Right ventricle myocardium inferior (tissue), 1 donor: Measurements from ENCODE around the gene ZNF417. TPM values are rescaled to one million over a fixed set of nuclear protein-coding genes. Genes with fewer than 3 reads are reported as not detected.
A peak's percentile ranks its signal among the peaks of the same experiment; 100 is the strongest.
"Not testable (repeated sequence)": the region's sequence is repeated elsewhere in the genome, so short reads cannot be mapped to it uniquely, and the experiment has no call there.

Source experiments
- ATAC-seq: fragments of 200-7000 bp; cut with Tn5 transposase; one replicate; pipeline ENCODE4 v1.9.1; 2020; ENCODE audit warnings: mild to moderate bottlenecking, moderate library complexity
- DNase-seq: peaks from one replicate; pipeline ENCODE4 v3.0.0; 2021; ENCODE audit errors: missing footprints
- intact Hi-C: fragments of 100-400 bp; cut with DNase I; formaldehyde crosslinking; loops from one replicate; pipeline ENCODE4 v1.11.0; 2022
- total RNA-seq: library from RNA; stranded (reverse); fragmentation: NEBNext Ultra II Directional; extraction: Animal tissue kit (Norgen Biotek cat#: 25700); gene quantifications from one replicate; pipeline ENCODE4 v1.2.1, GENCODE V29; 2021
- donor health status: DM: no; HTN: yes; CAD: no; lungs with severe emphysema.

ZNF417 gene
- total RNA-seq, 1 donor from 2014 or later: 9.5 TPM

GRCh38 chr19:57890706-57891105 is 25.7 kb downstream of the ZNF417 start:
- intact Hi-C loops: not testable (repeated sequence)

DNA sequence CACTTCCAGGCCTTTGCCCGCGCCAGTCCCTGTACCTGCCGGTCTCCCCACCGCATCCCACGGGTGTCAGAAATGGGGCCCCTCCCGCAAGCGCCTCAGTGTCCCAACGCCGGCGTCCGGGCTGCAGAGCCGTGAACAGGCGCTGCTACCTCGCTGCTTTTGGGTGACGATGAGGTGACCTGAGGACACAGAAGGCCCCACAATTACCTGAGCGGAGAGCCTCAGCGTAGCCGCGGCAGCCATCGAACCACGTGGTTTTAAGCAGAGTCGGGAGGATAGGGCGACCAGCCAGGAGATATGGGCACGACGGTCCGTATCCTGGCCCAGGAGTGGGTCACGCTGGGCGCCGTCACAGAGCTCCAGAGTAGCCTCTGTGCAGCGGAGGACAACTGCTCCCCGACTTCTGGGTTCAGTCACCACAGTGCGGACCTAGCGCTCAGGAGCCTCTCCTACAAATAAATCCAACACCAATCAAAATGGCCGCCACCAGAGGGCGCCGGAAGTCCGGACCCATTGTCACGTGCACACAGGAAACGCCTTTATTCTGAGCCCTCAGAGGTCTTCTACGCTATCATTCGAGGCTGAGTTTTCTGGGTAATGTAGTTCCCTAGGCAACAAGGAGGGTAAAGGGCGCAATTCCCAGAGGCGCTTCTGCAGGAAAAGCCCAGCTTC is 27.7 kb downstream of the ZNF417 start, which contains the start of gene ZNF814:
Gene ZNF814, minus strand, starts transcription at position 478 of the 672 bp plus-strand sequence. Its CDS starts 235 bp downstream, at position 243.
- DNase-seq: peak; percentile 90
- ATAC-seq: peak; percentile 90
- intact Hi-C loops: no loop called here

More at GRCh38 chr19:57890706-57891105, 25.7 kb downstream of the ZNF417 start:
- ATAC-seq, DNase-seq: not testable (repeated sequence)

GRCh38 chr19:57888107-57888559 is 28.3 kb downstream of the ZNF417 start:
- no peak for DNase-seq
- intact Hi-C loops: no loop called here
- ATAC-seq: no peak

DNA sequence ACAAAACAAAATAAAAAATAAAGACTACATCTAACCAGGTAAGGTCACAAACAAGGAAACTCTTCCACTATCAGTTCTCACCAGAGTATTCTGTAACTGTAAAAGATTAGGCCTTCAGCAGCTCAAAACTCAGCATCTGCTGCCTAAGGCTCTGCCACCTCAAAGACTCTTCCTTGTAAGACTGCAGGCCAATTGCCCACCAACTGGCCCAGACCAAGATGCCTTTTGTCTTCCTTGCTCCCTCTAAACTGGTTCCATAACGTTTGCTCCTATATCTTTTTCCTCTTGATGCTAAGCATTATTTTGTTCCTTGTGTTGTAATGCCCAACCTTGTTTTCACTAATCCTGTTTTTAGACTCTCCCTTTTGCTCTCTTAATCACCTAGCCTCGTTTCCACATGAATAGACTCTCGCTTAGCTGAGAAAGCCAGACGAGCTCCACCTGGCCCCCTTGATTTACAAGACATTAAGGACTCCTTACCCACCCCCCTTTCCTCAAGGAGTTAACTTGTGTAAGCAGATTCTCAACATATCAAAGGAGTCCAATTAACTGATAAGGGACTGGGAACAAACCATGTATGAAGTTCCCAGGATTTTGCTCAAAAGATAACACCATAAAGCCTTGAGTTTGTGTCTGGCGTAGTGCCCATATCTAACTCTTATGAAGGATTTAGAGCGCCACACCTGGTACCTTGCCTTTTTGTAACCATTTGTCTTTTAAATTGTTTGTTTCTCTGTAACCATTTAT is 29.0 kb downstream of the ZNF417 start:
- no peak for DNase-seq

GRCh38 chr19:57886046-57886445 is 30.3 kb downstream of the ZNF417 start:
- intact Hi-C loops: no loop called here
- ATAC-seq (no peak), DNase-seq (no peak)

More for the DNA sequence above, 29.0 kb downstream of the ZNF417 start:
- intact Hi-C loops: no loop called here
- no peak for ATAC-seq

DNA sequence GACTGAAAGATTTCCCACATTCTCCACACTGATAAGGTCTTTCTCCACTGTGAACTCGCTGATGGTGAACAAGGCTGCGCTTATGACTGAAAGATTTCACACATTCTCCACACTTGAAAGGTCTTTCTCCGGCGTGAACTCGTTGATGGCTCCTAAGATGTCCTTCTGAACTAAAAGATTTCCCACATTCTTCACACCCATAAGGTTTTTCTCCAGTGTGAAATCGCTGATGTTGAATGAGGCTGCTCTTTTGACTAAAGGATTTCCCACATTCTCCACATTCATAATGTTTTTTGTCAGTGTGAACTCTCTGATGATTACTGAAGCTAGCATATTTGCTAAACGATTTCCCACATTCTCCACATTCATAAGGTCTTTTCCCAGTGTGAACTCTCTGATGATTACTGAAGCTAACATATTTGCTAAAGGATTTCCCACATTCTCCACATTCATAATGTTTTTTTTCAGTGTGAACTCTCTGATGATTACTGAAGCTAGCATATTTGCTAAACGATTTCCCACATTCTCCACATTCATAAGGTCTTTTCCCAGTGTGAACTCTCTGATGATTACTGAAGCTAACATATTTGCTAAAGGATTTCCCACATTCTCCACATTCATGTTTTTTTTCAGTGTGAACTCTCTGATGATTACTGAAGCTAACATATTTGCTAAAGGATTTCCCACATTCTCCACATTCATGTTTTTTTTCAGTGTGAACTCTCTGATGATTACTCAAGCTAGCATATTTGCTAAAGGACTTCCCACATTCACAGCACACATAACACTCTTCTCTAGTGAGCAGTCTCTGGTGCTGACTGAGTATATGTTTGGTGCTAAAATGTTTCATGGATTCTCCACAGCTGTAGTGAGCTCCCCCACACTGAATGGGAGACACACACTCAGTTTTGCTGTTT is 42.3 kb downstream of the ZNF417 start:
- ATAC-seq, intact Hi-C loops, DNase-seq: not testable (repeated sequence)

DNA sequence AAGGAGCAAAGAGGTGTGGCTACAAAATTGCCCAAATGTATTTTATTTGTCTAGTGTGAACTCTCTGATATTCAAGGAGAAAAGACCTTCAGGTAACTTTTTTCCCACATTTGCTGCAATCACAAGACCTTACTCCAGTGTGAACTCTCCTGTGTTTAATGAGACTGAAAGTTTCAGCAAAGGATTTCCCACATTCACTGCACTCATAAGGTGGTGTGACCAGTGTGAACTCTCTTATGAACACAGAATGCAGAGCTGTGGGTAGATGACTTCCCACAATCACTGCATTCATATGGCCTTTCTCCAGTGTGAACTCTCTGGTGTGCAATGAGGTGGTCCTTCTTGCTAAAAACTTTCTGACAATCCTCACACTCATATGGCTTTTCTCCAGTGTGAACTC is 43.9 kb downstream of the ZNF417 start:
- ATAC-seq: no peak
- intact Hi-C loops: no loop called here
- no peak for DNase-seq

DNA sequence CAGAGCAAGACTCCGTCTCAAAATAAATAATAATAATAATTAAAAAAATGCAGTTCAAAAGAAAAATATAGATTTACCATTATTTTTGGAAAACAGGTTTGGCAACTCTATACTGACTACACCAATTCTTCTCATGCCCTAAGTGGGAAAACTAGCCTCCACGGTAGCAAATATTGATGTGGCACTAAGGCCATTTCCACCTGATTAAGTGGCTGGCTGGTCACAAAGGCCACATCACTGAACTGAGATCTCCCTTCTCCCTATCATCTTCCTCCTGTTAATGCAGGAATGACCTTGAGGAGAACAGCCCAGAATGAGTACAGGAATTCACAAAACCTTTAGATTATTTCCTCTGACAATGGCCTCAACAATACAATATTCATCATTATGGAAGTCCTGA is 46.2 kb downstream of the ZNF417 start:
- no peak for ATAC-seq

DNA sequence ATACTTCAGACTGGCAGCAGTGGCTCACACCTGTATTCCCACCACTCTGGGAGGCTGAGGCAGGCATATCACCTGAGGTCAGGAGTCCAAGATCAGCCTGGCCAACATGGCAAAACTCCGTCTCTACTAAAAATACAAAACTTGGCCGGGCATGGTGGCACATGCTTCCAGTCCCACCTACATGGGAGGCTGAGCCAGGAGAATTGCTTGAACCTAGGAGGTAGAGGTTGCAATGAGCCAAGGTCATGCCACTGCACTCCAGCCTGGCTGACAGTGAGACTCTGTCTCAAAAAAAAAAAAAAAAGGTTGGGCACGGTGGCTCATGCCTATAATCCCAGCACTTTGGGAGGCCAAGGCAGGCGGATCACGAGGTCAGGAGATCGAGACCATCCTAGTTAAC is 46.7 kb downstream of the ZNF417 start:
- peak; percentile 25 for ATAC-seq
- intact Hi-C loops: not testable (repeated sequence)

More for the DNA sequence above, 46.2 kb downstream of the ZNF417 start:
- DNase-seq: no peak
- intact Hi-C loops: no loop called here

DNA sequence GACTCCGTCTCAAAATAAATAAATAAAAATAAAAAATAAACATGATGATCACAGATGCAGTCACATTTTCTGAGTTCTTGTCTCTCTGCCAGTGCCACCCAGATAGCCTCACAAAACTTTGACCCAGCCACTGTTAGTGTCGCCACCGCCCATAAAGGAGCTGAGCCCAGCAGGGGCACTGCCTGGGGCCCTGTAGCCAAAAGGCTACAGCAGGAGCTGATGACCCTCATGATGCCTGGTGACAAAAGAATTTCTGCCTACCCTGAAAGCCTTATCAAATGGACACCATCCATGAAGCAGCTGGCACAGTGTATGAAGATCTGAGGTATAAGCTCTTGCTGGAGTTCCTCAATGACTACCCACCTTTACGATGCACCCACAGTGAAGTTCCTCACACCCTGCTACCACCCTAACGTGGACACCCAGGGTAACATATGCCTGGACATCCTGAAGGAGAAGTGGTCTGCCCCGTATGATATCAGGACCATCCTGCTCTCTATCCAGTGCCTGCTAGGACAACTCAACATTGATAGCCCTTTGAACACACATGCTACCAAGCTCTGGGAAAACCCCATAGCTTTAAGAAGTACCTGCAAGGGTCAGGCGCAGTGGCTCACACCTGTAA is 48.4 kb downstream of the ZNF417 start:
- DNase-seq (no peak), ATAC-seq (no peak)
- intact Hi-C loops: no loop called here

More for the DNA sequence above, 46.7 kb downstream of the ZNF417 start:
- DNase-seq: not testable (repeated sequence)

Other genes starting within 250 kb of the ZNF417 start
- gene ZSCAN4, start 247.7 kb downstream of the ZNF417 start, total RNA-seq: not detected
- gene ZNF551, start 234.6 kb downstream of the ZNF417 start, total RNA-seq: 4.0 TPM
- 3.3 TPM for gene ZNF154, start 207.4 kb downstream of the ZNF417 start, total RNA-seq
- 5.8 TPM for gene ZNF671, start 189.0 kb downstream of the ZNF417 start, total RNA-seq
- gene ZNF776, start 169.8 kb downstream of the ZNF417 start, total RNA-seq: 12.5 TPM
- 9.7 TPM for gene ZNF586, start 146.9 kb downstream of the ZNF417 start, total RNA-seq
- gene ZNF552, start 101.7 kb downstream of the ZNF417 start, total RNA-seq: 4.7 TPM
- gene ZNF587B, start 86.3 kb downstream of the ZNF417 start, total RNA-seq: 7.5 TPM
- 16.4 TPM for gene ZNF587, start 66.7 kb downstream of the ZNF417 start, total RNA-seq
- gene ZNF814, start 27.6 kb downstream of the ZNF417 start, total RNA-seq: 12.7 TPM
- 11.0 TPM for gene ZNF418, start 18.8 kb upstream of the ZNF417 start, total RNA-seq
- 9.3 TPM for gene ZNF256, start 31.1 kb upstream of the ZNF417 start, total RNA-seq
- gene C19orf18, start 57.9 kb upstream of the ZNF417 start, total RNA-seq: 2.2 TPM
- 11.8 TPM for gene ZNF606, start 86.2 kb upstream of the ZNF417 start, total RNA-seq
- not detected for gene ZSCAN1, start 117.4 kb upstream of the ZNF417 start, total RNA-seq
- 3.7 TPM for gene ZNF135, start 142.7 kb upstream of the ZNF417 start, total RNA-seq
- 65.8 TPM for gene ZSCAN18, start 181.6 kb upstream of the ZNF417 start, total RNA-seq
- gene ZNF329, start 234.2 kb upstream of the ZNF417 start, total RNA-seq: 7.0 TPM